Body of pancreas (tissue), 4 donors: Measurements from ENCODE around the gene HNRNPC.
"Not testable (repeated sequence)": the region's sequence is repeated elsewhere in the genome, so short reads cannot be mapped to it uniquely, and the experiment has no call there.

Experiments
- POLR2A ChIP-seq, 3 donors: fragments of 450-650 bp; IDR thresholded peaks; one replicate each; pipeline ENCODE4 v1.6.1; 2016; ENCODE audit warnings: antibody characterized with exemption in 3 of 3, mild to moderate bottlenecking in 2 of 3
- TF ChIP-seq, protein P1 (sequence below), 7 experiments: fragments of 450-650 bp in 4 of 7; fragments of 200-600 bp in 3 of 7; sonication (generic) in 3 of 7; IDR thresholded peaks; one replicate each; pipeline ENCODE4 v1.5.1; 2016 to 2019; ENCODE audit warnings: antibody characterized with exemption in 7 of 7

DNA sequence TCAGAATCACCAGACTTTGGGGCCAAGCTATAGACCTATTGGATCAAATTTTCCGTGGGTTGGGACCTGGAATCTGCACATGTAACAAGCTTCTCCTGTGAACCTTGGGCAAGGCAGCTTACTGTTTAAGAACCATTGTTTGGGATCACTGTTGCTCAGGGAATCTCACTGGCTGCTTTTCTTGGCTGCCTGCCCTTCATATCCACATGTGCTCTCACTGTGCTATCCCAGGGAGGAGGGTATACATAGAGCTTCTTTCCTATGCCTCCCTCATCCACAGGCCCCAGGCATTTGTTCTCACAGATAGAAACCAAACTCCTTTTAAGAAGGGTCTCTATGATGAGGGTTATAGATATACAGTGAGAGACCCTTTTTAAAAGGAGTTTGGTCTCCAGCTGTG lies 103.6 kb downstream of the HNRNPC start:
- not testable (repeated sequence) for TF ChIP-seq POLR2A (IDR thresholded peaks at IDR 0.05)
- TF ChIP-seq, protein P1, sequence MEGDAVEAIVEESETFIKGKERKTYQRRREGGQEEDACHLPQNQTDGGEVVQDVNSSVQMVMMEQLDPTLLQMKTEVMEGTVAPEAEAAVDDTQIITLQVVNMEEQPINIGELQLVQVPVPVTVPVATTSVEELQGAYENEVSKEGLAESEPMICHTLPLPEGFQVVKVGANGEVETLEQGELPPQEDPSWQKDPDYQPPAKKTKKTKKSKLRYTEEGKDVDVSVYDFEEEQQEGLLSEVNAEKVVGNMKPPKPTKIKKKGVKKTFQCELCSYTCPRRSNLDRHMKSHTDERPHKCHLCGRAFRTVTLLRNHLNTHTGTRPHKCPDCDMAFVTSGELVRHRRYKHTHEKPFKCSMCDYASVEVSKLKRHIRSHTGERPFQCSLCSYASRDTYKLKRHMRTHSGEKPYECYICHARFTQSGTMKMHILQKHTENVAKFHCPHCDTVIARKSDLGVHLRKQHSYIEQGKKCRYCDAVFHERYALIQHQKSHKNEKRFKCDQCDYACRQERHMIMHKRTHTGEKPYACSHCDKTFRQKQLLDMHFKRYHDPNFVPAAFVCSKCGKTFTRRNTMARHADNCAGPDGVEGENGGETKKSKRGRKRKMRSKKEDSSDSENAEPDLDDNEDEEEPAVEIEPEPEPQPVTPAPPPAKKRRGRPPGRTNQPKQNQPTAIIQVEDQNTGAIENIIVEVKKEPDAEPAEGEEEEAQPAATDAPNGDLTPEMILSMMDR (IDR thresholded peaks at IDR 0.05) = not testable (repeated sequence)
